GM18873 (cell line): ENCODE measurements around the gene DDX41.
A peak's percentile ranks its signal among the peaks of the same experiment; 100 is the strongest.

Experiments used
- ATAC-seq: cut with Tn5 transposase; IDR thresholded peaks from one replicate; pipeline ENCODE4 v1.9.1; 2021; ENCODE audit warnings: mild to moderate bottlenecking, moderate library complexity, moderate number of reproducible peaks; ENCODE audit not compliant: unreplicated experiment, low FRiP score

Gene DDX41

DNA sequence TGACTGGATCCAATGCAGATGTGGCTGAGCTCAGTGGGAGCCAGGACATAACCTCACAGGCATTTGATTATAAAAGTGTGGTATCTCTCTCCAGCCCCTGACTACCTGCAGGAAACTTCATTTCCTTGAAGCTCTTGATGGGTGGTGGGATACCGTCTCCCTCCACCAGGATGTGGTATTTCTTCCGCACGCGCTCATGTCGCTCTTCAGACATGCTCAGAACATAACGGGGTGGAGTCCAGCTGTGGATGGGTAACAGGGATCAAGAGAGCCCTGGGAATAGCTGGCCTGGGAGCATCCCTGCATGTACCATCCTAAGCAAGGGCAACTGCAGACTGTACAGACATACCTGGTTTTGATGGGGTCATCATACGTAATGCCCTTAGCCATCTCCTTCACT is 1.2 kb downstream of the DDX41 start:
- no peak for ATAC-seq

DNA sequence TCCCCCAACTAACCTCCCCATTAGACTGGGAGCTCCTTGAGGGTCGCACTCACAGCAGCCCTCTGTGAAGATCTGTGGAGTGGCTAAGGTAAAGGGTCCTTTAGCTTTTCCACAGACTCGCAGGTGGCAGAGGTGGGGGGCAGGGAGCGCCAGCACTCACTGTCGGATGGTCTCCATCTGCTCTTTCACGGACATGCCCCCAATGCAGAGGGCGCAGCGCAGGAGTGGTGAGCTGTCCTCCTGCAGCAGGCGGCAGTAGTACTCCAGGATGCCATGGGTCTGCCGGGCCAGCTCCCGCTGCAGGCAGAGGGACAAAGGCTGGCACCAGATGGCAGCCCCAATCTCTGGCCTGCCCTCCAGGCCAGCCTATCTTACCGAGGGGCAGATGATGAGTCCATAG is 2.2 kb downstream of the DDX41 start:
- no peak for ATAC-seq

DNA sequence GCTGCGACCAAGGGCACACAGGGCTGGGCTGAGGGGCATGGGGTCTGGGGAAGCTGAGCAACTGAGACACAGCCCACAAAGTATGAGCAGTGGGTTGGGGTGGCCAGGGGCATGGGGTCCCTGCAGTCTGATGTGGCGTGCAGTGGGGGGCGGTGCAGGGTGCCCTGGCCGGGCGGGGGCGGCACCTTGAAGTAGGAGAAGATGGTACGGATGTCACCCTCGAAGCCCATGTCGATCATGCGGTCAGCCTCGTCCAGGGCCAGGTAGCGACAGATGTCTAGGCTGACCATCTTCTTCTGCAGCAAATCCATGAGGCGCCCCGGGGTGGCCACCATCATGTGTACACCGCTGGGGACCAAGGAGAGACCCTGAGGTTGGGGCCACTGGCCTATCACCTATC is 3.3 kb downstream of the DDX41 start:
- no peak for ATAC-seq

DNA sequence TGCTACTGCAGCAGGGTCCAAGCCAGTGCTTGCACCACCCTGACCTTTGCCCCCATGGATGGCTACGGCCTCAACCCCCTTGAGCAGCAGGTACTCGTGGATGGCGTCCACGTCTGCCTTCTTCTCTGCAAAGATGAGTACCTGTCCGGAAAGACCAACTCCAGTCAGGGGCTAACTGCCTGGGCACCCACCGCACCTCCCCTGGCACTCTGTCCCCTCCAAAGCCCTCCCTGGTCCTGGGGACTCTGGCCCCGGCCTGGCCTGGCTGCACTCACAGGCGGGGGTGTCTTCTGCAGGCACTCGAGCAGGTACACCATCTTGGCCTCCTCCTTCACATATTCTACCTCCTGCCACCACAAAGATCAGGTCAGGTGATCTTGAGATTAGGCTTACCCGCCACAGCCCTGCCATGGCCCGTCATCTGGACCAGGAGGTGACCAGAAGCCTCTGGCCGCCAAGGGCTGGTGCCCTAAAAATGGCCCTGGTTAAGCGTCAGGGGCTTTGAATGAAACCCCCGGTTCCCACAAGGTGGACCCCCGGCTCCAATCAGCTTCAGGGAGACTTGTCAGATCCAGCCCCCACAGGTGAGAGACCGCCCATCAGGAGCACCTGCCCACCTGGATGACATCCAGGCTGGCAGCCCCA is 3.9 kb downstream of the DDX41 start:
- ATAC-seq: no peak

DNA sequence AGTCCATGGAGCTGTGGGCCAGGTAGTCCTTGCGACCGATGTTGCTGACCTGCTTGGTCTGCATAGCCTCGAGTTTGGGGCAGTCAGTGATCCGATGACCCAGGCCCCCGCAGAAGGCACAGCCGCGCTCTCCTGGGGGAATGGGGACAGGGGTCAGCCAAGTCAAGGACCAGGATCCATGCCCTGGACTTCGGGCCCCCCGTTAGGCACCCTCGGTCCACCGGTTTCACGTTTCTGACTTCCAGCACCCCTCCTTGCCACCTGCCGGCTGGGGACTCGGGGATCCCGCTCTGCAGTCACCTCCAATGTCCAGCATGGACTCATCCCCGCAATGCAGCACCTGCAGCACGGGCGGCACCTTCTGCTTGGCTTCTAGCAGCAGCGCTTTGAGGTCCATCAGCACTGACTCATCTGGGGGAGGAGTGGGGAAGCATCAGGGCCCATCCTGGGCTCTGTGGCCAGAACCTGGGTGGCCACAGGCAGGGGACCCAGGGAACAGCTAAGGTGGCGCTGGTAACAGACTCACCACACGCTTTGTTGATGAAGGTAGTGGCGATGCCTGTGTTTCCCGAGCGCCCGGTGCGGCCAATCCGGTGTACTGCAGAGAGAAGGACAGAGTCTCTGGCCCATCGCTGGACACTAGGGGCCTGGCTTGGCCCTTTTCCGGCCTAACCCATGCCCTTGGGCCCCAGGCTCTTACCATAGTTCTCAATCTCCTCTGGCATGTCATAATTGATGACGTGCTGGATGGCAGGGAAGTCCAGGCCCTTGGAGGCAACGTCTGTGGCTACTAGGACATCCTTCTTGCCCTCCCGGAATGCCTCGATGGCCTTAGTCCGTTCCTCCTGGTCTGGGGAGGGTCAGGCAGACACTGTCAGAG is 4.7 kb downstream of the DDX41 start:
- ATAC-seq: no peak

DNA sequence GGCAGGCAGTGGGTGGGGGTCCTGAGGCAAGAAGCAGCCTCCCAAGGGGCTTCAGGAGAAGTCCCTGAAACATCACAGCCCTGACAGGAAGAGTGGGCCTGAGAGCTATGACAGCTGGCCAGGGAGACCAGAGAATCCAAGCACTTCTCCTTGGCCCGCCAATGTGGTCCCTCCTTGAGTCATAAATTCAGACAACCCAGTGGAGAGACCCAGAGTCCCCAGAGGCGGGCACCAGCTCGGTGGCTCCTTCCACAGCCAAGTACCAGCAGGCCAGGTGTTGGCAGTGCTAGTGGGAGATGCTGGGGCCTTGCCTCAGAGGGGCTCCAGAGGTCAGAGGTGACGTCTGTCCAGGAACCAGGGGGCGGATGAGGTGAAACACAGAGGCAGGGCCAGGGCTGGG is 5.6 kb downstream of the DDX41 start:
- ATAC-seq: no peak

DNA sequence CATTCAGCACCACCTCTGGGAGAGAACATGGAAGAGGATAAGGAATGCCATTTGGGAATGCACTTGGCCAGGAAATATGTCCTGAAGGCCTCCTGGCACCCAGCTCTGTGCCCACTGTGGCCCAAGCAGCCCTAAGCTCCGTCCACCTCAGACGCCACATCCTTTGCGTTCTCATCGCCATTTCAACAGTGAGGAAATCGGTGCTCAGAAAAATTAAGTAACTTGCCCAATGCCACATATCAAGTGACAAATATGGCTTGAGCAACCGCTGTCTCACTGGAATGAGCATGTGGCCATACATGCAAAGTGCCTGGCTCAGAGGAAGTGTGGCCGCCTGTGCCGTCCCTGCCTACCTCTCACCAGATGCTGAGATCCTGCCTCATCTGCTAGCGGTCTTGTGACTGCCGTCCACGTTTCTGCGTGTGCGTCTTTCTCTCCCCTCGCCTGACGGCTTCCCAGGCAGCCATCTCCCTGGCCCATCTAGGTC is 6.2 kb downstream of the DDX41 start:
- ATAC-seq: peak; percentile 34

DNA sequence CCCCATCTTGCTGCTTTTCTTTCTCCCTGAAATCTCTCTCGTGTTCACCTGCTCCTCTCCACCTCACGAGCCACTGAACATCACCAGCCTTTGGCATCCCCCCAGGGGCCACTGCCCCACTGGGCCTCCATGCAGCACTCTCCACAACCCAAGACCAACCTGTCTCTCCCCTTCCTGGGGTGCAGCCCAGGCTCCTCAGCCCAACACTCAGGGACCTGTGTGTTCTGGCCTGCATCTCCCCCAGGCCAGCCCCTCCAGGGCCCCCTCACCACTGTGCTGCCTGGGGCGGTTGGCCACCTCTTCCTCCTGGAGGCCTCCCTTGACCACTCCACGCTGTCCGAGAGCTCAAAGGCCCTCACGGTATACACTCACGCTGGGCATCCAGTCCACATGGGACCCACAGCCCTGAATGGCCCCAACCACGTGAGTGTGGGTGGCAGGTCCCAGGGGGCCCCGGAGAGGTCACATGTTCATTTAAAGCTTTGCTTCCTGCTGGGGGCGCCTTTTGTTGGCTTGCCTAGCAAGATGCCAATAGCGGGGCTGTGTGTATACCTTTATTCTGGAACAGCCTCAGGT is 6.7 kb downstream of the DDX41 start:
- ATAC-seq: peak; percentile 18

DNA sequence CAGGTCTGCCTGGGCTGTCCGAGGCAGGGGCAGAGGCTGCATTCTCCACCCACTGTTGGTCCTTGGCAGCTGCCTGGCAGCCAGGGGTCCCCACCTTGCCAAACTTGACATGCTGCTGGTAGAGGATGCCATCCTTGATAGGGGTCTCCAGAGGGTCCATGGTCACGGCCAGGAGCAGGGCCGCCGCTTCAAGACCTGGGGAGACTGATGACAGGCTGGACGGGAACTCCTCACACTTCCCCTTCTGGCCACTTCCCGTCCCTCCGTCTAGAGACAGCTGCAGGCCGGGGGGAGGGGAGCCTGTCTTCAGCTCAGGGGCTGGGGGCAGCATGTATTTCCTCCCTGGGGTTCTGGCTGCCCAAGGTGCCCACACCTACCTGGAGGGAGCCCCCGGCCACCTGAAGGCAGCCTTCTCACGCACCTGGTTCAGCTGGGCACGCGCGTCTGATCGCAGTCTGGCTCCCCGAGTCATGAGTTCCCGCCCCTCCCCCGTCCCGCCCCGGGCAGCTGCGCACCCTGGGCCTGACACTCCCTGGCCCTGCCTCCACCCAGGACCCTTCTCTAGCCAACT is 7.3 kb downstream of the DDX41 start, which contains the start of gene DOK3:
Gene DOK3 (minus strand): TSS at position 446 of the 571 bp plus-strand sequence. CDS start 286 bp downstream, at position 160.
- no peak for ATAC-seq

DNA sequence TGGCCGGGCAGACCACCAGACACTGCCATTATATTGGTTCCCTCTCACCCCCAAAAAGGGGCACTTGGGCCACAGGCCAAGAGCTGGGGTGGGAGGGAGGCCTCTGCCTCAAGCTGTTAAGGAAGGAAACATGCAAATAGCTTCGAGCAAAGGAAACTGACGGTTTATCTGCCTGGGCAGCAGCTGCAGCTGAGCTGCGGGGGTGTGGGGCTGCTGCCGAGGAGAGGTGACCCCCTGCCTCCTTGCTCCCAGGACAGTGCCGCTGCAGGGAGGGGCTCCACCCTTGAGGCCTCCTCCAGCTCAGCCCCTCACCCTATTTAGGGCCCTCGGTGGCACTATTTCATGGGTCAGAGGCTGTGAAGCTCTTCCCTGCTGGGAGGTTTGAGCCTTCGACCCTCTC is 7.9 kb downstream of the DDX41 start:
- peak; percentile 31 for ATAC-seq

DNA sequence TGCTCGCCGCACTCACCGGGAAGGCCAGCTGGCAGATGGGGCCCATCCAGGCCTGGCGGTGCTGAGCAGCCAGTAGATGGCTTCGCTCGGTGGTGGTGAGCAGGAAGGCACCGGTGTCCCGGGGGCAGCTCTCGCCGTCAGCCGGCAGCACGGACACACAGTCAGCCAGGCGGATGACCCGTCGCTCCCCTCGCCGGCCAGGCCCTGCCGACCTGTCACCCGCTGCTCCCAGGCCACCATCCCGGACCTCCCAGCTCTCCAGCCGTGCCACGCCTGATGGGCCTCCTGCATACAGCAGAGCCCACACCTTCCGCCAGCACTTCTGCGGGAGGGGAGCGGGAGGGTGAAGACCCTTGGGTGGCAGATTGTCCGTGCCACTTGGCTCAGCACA is 8.5 kb downstream of the DDX41 start:
- no peak for ATAC-seq

DNA sequence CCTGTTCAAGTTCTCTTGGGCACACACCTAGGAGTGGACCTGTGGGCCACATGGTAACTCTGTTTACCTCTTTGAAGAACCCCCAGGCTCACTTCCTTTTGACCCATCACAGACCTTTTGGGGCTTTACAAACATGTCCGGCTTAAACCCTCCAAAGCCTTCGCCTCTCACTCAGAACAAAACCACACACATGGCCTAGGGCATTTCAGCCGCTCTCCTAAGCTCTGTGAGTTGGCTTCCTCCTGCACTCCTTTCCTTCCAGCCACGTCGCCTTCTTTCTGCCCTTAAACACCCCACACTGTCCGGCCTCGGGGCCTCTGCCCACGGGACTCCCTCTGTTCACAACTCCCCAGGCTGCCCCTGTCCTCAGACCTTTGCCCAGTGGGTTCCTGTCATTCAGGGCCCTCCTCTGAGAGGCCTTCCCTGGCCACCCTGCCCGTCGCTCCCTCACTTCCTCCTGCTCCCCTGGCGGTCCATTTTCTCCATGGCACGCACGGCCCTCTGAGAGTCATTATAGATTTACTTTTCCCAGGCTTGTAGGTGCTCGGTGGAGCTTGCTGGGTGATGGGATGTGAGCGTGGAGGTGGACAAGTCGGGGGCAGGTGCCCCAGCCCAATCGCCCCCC is 9.1 kb downstream of the DDX41 start:
- no peak for ATAC-seq

DNA sequence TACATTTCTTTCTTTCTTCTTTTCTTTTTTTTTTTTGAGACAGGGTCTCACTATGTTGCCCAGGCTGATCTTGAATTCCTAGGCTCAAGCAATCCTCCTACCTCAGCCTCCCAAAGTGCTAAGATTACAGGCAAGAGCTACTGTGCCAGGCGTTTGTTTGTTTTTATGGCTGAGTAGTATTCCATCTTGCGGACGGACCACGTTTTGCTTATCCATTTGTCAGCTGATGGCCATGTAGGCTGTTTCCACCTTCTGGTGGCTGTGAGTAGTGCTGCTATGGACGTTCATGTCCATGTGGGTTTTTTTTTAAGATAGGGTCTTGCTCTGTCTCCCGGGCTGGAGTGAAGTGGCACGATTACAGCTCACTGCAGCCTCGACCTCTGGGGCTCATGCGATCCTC is 9.6 kb downstream of the DDX41 start:
- ATAC-seq: no peak

DNA sequence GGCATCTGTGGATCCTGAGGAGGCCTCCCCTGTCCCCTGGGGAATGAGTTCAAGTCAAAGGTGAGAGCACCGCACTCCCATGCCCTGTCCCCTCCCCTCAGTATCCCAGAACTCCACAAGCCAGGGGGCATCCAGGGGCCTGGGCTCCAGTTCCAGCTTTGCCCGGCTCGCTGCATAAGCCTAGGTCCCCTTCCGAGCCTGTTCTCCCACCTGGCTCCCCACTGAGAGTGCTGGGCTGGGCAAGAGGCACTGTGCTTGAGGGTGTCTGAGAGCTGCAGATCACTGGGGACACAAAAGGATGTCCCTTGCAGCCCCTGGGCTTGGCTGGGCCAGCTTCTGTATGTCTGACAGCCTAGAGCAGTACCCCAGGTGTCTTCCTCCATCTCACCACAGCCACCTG is 11.7 kb downstream of the DDX41 start:
- ATAC-seq: no peak

DNA sequence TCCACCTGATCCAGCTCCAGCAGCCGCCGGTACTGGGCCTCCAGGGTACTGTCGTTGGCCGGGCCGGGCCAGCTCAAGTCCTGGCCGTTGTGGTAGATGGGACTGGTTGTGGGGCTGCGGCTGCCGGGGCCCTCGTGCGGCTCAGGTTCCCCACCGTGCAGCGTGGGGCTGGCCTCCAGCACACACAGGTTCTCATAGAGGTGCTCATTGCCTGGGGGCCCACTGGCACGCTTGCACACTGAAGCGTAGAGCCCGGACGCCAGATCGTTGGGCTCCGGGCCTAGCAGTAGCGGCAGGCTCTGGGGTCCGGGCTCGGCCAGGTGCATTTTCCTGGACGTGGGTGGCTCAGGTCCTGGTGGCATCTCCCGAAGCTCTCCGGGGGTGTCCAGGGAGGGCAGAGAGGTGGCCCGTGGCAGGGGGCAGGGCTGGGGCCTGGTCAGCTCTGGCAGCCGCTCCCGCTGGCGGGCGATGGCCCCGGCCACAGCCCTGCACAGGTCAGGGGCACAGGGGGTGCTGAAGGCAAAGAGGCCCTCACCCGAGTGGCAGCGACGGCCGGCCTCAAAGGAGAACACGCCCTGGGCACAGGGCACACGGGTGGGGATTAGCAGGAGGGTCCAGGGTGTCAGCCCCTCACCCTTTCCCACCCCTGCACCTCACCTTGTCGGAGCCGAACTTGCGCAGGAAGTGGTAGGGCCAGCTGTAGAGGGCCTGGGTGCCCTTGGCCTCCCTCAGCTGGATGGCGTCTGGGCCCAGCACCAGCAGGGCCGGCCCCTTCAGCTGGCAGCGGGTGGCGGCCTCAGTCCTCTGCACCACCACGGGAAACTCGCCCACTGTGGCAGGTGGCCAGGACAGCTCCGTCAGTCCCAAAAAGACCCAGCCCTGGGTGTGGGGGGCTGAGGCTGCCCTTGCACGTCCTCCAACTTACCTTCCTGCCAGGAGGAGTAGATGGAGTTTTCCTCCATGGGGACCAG is 12.4 kb downstream of the DDX41 start:
- ATAC-seq: no peak

DNA sequence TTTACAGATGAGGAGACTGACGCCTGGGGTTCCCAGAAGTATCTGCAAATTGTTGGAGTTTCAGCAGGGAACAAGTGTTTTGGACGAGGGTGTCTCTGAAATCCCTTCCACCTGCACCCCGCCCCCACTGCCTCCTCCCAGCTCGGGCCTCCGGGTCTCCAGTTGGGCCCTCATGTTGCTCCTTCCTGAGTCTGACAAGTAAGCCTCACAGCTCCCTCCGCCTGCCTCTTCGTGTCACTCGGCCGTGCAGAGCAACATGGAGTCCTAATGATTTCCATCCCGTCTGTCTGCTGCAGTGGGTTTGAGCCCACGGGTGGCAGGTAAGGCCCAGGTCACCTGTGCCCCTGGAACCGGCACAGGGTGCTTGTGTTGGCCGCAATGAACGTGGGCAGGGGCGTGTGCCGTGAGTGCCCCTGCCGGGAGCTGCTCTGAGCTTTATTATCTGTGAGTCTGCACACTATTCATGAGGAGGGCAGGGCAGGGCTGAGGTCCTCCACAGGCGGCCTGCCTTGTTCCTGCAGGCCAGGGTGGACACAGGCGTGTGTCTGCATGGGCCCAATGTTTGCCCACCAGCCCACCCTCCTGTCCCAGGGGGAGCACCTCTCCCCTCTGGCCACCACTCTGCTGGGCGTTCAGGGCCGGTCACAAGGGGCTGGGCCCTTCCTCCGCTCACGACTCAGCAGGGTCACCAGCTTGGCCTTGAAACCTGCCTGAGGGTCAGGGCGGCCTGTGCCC is 13.2 kb downstream of the DDX41 start:
- ATAC-seq: no peak

DNA sequence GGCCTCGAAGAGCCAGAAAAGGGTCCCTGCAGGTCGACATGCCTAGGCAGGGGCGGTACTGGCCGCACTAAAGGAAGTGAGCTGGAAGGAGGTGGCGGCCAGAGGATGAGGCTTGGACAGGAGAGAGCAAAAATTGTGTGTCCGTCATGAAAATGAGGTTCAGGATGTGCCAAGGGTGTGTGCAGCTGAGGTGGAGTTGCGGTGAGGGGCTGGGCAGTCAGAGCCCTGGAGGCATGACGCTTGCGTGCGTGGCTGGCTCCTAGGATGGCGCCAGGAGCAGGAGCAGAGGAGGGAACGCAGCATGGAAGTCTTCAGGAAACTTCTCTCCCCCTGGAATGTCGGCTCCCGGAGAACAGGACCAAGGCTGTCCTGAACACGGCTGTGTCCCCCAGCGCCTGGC is 13.9 kb downstream of the DDX41 start:
- no peak for ATAC-seq

DNA sequence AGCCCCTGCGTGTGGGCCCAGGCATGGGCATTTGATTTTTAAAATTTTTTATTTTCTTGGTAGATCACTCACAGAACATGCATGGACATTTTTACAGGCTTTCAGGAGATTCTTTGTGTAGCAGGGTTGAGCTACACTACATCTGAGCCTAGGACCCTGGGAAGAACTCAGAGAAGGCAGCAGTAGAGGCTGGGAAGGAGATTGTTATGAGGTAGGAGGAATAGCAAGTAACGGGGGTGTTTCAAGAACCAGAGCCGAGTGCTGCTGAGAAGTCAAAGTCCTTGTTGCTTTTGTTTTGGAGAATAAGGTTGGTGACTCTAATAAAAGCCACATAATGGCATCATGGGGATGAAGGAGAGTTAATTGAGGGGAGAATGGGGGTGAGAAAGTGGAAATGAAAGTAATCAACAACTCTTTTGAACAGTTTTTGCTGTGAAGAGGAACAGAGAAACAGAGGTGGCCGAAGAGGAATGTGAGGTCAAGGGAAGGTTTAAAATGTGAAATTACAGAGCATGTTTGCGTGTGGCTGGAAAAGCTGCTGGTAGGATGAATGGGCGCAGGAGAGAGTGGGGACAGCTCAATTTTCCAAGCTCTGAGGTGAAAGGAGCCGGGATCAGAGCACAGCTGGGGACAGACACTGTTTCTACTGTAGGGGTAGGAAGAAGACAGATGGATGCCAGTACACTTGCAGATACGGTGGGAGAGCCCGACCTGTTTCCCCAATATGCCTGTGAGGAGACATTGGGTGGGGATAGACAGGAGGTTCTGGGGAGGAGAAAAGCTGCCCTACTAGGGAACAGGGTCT is 14.7 kb downstream of the DDX41 start:
- ATAC-seq: no peak
